PFSK-1 (cell line): ENCODE measurements around the gene CLDN17.

ENCODE experiments used
- POLR2AphosphoS5 ChIP-seq: IDR thresholded peaks from 2 replicates; pipeline ENCODE4 v1.6.1; 2012; ENCODE audit warnings: low read depth, mild to moderate bottlenecking, control low read depth, low read length, moderate library complexity
- TAF1 ChIP-seq: IDR thresholded peaks from 2 replicates; pipeline ENCODE4 v1.6.1; 2012; ENCODE audit warnings: low read length, control low read depth, borderline replicate concordance; ENCODE audit not compliant: insufficient read depth

DNA sequence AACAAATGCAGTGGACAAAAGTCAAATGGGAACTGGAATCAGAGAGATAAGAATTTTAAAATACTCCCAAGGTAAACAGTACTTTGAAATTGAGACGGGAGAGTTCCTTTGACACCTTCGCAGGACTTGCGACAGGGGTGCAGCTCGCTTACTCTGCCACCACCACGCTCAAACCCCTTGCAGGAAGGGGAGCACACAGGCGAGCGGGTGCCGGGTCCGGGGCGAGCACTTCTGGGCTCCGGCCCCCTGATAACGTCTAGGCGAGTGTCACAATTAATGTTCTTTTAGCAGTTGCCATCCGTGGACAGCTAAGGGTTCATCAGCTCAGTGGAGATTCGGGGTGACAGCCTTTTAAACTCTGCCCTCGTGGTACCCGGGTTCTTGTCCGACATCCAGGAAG, 37.4 kb downstream of the CLDN17 start:
- TF ChIP-seq POLR2AphosphoS5 (no peak), TAF1 (no peak)
